HS-5 (cell line): ENCODE results near the gene AFDN.
"Not testable (repeated sequence)": the region's sequence is repeated elsewhere in the genome, so short reads cannot be mapped to it uniquely, and the experiment has no call there.

Experiments
- DNase-seq: peaks from one replicate; pipeline ENCODE4 v3.0.0-alpha.2; 2012; ENCODE audit warnings: low read depth

Gene AFDN

DNA sequence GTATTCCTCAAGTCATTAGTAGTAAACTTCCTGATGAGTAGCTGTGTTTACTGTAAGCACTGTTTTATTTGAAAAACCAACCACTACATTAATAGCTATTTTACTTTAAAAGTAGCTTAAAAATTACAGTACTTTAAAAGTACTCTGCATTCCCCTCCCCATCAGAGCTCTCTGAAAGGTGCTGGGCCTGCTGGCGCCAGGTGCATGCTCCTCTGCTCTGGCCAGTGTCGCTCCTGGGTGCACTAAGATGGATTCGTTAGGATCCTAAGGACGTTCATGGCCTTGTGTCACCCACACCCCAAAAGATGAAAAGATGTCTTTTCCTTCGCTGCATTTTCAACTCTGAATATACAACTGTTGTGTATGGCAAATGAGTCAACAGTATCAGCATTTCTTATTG lies 126.8 kb downstream of the AFDN start:
- DNase-seq = no peak

DNA sequence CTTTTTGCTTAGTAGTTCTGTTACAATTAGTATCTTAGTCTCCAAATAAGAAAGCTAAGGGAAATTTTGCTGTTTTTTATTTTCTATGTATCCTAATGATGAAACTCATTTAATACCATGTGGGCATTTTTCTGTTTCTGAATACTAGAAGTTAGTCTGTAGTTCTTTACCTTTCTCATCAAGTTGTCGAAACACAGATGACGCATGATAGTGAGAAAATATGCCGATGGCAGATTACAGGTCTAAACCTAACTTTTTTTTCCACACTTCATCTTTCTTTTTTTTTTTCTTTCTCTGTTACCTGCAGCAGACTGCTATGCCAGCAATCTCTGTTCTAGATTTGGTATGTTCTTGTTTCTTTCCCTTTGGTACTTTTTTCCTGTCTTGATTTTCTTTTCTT lies 127.4 kb downstream of the AFDN start:
- DNase-seq = no peak

DNA sequence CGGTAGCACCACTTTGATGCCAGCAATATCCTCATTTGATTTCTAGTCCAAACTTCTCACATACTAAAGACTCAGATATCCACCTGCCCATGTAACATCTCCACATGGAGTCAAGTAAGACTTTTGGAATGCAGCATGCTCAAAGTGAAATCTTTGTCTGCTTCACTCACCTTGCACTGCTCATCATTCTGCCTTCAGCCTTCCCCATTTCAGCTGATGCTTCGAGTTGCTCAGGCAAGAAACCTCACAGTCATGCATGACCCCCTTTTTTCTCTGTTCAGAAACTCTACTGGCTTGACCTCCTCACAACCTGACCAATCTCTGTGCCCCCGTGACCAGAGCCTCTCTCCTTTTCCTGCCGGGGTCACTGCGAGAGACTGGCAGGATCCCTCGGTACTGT lies 129.8 kb downstream of the AFDN start:
- DNase-seq = no peak

DNA sequence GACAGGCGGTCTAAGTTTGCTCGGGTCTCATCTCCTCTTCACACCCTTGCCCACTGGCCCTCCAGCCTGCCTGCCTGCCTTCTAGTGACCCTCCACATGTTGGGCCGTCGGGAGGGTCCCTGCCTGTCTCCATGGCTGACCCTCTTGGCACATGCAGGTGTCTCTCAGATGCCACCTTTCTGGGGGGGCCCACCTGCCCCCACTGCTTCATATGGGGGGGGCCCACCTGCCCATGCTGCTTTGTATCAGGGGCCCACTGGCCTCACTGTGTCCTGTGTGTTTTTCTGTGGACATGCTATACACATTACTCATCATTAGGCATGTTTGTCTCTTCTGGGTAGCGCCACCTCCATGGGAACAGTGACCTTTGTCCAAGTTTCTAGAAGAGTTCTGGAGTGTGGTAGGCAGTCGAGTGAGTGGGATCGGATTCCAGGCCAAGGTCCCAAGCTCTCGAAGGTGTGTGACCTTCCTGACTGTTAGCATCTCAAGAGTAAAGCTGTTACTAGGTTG lies 130.3 kb downstream of the AFDN start:
- DNase-seq = no peak

DNA sequence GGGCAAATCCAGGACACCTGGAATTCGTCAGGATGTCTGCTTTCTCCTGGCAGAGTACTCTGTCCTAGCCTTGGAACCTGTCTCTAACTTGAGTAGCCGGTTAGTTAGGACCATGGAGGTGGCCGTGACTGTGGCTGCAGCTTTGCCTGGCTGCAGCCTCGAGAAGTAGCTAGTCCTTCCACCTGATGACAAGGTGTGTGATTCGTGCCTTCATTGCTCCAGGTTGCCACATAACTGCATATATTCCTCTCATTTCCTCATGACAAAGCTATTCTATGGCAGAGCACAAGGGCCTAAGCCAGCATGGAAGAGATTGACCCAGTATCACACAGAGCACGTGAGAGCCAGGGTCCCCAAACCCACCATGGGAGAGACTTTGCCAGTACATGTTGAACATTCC lies 130.9 kb downstream of the AFDN start:
- no peak for DNase-seq

DNA sequence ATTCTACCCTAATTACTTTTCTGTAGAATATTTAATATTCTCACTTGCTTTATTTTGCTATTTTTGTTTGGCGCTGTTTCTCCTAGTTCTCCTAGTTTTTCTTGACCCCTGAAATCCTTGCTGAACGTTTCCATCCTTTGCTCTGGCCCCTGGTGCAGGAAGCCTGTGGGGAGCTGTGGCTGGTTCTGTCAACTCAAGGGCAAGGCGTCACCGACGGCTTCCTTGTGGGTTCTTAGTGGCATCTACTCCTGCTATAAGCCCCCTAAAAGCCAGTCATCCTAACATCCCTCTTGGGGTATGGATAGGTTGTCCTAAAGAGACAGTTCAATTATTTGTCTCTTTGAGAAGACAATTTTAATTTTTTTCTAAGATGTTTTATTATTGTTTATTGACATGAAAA lies 133.9 kb downstream of the AFDN start:
- no peak for DNase-seq

DNA sequence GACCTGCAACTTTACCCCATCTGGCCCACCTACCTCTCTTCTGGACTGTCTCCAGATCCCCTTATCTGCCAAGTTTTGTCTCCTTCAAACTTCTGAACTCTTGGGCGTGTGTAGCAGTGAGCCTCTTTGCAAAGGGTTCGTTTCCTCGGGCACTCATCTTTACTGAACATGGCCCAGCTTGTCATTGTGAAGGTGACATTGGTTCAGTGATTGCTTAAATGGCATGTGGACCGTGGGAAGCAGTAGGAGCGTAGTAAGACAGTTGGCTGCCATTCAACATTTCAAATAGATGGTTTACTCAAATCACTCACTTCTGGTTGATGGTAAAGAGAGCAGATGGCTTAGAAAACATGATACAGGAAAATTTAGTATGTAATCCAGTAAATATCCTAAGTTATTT lies 136.0 kb downstream of the AFDN start:
- no peak for DNase-seq

DNA sequence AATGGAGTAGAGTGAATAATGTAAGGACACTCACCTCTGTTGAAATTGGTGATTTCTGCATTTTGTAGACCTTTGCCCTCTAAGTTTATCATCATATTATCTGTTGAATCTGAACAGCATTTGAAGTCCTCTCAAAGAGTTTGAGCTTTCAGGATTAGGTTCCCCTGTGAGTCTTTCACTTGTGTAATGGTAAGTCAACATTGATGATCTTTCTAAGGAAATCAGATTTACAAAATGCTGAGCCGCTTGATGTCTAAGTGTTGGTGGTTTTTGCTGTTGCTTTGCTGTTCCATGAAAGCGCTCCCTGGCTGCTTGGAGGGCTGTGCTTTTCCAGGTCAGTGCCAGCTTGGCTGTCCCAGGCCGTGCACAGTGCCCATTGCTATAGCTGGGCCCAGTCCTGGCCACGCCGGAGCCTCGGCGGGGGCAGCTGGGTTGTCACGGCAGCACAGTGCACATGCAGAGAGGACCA lies 136.9 kb downstream of the AFDN start:
- no peak for DNase-seq

DNA sequence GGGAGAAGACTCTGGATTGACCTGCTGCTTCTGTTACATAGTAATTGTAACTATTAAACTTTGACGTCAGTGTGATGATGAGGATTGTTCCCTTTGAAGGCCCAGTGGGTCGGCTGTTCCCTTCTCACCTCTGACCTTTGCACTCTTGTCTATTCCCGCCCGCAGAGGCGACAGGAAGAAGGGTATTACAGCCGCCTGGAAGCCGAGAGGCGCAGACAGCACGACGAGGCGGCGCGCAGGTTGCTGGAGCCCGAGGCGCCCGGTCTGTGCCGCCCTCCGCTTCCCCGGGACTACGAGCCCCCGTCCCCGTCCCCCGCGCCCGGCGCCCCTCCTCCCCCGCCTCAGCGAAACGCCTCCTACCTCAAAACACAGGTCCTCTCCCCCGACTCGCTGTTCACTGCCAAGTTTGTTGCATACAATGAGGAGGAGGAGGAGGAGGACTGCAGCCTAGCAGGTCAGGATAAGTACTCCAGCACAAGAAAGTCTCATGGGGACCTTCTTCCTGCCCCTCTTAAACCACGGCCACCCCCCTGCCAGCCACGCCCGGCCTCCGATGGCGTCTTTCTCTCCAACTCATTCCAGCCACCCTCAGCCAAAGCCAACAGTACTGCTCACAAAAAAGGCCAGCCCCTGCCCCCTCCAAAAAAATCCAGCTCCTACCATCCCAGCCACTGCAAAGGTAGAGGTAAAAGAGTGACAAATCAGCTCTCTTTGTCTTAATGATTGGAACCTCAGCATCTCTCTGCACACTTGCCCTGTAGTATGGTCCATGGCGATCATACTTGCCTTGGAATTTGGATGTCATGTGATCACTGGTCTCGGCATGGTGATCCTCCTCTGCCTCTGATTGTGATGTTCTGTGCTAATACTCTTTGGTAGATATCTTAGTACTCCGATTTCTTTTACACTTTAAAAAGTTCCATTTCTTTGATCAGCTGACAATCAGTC lies 139.2 kb downstream of the AFDN start:
- no peak for DNase-seq

DNA sequence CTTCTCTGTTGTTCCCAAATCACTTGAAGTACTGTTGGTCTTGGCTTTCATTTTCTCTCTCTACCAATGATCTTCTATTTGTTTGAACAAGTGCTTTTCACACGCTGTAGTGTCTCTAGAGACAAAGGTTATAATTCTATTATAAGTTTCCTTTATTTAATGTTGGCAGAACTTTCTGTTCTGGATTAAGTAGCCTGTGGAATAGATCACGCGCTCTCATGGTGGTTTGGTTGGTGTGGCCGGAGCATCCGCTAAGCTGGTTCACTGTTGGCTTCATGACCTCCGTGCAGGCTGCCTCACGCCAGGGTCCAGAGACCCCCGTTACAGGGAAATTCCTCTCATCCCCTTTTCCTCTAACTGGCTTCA lies 139.8 kb downstream of the AFDN start:
- DNase-seq = no peak

DNA sequence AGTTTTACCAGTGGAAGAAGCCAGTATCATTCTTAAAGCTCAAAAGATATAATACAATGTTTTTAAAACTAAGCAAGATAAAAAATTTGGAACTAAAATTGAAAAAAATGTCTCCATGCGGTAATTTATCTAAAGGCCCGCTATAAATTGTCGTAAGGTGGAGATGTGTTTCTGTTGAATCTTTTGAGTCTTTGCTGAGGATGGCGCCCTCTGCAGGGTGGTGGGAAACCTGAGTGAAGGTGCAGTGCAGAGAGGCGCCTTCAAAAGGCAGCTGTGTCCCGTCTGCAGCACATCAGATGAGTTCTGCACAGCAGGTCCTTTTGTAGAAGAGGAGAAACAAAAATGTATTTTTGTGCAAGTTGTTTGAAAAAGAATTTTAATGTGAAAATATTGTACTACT lies 141.4 kb downstream of the AFDN start:
- DNase-seq = no peak

DNA sequence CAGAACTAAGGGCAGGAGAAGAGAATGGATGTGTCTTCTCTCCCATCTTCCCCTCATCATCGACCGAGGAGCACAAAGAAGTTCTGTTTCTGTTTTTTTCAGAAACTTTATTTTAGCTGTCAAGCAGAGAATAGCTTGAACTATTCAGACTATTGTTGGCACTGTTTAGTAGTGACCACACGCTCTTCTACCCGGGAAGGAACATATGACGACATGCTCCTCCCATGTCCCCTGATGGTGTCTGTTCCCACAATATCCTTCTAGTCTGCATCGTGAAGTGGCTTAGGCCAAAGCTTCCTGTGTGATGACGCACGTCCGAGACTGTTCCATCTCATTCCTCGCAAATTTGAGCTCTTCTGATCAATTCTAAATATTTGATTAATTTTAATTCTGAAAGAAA lies 143.5 kb downstream of the AFDN start:
- no peak for DNase-seq

DNA sequence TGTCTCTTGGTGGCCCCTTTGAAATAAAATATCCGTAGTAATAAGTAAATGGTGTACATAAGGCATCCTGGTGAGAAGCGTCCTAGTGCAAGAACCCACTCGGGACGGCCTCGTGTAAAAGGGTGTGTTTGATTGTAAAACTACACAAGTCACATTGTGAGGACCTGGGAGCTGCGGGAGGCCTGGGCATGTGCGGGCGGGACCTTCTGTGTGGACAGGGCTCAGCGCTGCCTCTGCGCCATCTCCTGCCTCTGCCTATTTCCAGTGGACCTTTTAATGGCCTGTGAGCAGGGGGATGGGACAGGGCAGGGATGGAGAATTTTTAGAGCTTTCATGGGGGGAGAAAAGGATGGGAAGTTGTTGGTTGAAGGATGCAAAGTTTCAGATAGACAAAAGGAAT lies 145.5 kb downstream of the AFDN start:
- DNase-seq = no peak

DNA sequence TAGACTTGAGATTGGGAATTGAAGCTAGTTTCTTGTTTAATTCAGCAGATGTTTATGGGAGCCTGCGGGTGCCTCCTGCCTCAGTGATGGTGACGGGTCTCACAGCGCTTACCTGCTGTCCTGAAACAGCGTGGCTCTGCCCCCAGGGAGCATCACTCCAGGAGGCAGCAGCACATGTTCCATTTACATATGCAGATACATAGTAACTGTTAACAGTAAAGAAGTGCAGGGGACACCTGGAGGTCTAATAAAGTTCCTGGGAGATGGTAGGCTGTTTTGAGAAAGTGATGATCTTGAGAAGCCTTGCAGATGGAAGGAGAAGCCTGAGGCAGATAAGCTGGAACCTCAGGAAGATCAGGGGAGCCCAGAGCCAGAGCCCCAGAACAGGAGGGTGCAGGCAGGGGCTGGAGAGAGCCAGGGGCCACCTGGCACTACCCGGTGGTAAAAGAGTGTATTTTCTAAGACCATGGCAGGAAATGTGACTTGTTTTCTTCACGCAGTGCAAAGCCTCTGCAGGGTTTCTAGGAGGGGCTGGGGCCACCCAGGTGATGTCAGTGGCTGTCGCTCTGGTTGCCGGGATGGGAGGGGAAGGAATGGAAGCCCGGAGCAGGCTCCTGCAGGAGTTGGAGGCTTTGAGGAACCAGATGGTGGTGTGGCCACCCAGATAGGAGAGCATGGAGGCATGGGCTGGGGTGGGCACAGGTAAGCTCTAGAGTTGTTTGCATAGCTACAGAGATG lies 146.6 kb downstream of the AFDN start:
- DNase-seq = no peak

DNA sequence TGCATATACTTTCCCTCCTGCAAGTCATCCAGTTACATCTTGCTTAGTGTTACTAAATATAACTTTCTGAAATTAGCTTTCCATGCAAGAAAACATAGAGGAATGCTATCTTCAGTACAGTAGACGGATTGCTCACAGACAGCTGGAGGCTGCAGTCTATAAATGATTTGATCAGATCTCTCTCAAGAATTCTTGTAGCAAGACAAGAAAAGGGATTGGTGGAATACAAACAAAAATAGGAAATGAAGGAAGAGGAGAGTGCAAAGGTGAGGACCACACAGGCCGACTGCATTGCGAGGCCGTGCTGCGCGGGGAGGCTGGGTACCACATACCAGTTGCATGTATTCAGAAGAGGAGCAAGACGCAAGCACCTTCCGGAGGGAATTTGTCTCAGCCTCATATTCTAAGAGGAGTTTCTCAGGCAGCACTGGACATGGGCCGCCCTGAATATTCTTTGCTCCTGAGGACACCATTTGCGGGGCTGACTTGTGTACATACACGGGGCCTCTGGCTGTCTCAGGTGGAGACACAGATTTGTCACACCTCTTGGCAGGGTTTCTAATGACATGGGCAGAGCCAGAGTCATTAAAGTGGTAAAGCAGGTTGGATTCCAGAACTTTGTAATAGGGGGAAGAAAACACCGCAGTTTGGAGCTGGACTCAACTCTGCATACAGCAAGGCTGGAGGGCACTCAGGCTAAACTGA lies 148.1 kb downstream of the AFDN start:
- DNase-seq = no peak

DNA sequence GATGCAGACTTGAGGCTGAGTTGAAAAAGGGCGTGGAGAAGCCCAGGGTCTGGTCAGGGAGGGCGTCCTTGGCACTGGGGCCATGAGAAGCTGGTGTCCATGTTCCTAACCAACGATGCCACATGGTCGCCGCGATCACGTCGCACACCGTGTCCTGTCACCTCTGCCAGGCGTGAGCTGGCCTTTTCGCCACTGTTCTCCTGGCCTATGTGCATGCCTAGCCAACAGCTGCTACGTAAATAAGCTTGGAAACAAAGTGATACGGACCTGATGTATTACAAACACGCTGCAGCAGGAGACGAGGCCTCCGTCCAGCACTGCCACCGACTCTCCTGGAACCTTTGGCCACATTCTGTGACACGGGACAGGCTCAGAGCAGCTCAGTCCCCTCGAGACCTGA lies 148.7 kb downstream of the AFDN start:
- DNase-seq = no peak

DNA sequence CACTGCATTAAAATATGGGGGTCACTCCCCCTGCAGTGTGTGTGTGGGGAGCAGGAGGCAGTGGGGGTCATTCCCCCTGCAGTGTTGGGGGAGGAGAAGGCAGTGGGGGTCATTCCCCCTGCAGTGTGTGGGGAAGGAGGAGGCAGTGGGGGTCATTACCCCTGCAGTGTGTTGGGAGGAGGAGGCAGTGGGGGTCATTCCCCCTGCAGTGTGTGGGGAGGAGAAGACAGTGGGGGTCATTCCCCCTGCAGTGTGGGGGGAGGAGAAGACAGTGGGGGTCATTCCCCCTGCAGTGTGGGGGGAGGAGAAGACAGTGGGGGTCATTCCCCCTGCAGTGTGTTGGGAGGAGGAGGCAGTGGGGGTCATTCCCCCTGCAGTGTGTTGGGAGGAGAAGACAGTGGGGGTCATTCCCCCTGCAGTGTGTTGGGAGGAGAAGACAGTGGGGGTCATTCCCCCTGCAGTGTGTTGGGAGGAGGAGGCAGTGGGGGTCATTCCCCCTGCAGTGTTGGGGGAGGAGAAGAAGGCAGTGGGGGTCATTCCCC lies 149.5 kb downstream of the AFDN start:
- not testable (repeated sequence) for DNase-seq

DNA sequence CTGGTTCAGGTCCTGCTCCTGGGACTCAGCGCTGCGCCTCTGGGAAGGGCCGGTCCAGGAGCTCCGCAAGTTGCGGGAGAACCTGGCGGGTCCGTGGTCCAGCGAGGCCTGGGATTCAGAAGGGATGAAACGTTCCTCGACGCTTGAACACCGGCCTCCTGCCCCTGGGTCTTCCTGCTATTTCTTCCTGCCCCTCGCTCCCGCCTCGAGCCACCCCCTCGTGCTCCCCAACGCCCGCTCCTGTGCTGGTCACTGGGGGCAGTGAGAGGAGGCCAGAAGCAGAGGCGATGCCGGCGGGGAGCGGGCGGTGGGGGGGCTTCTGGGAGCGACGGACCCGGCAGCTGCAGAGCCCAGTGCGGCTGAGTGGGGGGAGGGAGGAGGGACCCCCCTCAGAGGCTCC lies 150.0 kb downstream of the AFDN start:
- no peak for DNase-seq

DNA sequence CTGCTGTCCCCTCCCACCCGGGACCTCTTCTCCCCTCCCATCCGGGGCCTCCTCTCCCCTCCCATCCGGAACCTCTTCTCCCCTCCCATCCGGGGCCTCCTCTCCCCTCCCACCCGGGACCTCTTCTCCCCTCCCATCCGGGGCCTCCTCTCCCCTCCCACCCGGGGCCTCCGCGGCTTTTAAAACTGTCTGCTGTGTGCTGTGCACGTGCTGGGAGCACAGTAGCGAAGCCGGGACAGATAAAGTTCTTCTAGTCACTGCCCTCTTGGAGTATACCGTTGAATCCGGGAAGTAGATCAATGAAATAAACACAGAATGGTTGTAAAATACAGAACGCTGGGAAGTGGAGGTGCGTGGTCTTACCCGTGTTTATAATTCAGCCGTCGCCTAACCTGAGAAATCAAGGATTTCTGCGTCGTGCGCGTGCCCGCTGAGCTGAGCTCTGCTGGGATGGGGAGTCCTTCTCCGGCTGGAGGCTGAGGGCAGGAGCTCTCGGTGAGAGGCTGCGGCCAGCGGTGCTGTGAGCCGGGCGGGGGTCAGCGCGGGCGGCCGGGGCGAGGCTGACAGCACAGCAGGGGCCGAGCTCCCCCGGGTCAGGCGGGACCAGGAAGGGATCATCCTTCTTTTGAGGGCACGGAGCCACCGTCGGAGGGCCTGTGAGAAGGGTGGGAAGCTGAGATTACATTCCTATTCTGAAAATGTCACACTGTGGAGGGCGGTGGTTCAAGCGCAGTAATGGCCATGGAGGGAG lies 151.2 kb downstream of the AFDN start:
- DNase-seq = no peak

DNA sequence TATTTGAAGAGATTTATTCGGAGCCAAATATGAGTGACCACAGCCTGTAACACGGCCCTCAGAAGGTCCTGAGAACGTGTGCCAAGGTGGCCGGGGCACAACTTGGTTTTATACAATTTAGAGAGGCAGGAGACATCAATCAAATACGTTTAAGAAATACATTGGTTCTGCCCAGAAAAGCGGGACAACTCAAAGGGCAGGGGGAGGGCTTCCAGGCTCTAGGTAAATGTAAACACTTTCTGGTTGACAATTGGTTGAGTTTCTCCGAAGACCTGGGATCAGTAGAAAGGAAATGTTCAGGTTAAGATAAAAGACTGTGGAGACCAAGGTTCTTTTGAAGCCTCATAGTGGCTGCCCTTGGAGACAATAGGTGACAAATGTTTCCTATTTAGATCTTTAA lies 151.9 kb downstream of the AFDN start:
- no peak for DNase-seq

DNA sequence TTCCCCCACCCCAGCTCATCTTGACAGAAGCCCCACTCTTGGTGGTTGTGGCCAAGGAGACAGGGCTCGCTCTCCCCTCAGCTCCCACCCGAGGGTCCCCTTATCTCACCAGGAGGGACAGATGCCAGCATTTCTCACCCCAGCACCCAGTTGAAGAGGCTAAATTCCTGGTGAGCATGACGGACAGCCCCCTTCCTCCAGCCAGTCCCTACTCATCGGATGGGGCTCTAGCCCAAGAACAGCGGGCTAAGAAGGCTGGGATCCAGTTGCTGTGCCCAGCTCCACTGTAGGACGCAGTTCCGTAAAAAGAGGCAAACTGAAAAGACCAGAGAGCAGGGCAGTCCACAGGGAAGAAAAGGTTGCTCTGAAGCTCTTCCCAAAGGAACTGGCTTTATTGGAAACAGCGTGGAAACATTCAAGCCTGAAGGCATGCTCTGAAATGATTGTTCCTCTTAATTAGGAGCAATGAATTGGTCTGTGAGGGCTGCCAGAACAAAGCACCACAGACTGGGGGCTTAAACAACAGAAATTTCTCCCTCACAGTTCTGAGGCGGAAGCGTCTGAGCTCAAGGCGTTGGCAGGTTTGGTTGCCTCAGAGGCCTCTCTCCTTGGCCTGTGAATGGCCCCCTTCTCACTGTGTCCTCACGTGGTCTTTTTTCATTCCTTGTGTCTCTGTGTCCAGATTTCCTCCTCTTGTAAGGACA lies 152.9 kb downstream of the AFDN start:
- DNase-seq = no peak
